HG03159 (cell line): Measurements from ENCODE around the gene CFAP74.

Experiments
- ATAC-seq: cut with Tn5 transposase; IDR thresholded peaks from one replicate; pipeline ENCODE4 v1.9.1; 2021; ENCODE audit warnings: mild to moderate bottlenecking, moderate library complexity; ENCODE audit not compliant: unreplicated experiment

The CFAP74 gene

DNA sequence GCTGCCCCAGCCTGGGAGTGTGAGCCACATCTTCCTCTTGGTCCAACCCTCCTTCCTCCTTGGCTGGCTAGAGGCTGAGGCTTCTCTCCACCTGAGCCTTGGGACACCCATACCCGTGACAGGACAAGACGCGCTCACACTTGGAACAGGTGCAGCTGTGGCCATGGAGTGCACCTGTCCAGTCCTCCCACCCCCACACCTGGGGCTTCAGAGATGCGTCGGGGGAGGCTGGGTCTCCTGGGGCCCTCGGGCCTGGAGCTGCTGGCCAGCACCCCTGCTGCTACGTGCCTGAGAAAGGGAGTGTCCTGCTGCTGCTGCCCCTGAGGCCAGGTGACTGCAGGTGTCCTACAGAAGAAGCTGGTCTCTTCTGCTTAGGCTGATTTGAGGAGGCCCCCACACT, 47.5 kb downstream of the CFAP74 start:
- ATAC-seq: no peak

DNA sequence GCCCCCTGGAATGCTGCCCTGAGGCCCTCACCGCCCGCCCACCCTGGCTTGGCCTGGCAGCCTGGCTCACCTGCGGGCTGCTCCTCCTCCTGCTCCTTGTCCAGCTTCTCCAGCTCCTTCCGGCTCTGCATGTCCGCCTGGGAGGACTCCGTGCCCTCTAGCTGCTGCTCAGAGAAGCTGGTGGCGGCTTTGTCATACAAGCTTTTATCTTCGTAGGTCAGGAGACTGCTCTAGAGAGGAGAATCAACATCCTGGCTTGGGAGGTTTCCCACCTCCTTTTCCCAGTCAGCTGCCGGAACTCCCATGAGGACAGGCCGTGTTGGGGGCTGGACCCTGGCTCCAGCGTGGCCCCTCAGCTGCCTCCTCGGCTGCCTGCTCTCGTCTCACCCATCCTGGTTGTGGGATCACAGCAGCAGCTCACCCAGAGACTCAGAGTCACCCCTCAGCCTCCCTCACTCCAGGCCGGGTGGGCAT, 47.9 kb downstream of the CFAP74 start:
- ATAC-seq: no peak

DNA sequence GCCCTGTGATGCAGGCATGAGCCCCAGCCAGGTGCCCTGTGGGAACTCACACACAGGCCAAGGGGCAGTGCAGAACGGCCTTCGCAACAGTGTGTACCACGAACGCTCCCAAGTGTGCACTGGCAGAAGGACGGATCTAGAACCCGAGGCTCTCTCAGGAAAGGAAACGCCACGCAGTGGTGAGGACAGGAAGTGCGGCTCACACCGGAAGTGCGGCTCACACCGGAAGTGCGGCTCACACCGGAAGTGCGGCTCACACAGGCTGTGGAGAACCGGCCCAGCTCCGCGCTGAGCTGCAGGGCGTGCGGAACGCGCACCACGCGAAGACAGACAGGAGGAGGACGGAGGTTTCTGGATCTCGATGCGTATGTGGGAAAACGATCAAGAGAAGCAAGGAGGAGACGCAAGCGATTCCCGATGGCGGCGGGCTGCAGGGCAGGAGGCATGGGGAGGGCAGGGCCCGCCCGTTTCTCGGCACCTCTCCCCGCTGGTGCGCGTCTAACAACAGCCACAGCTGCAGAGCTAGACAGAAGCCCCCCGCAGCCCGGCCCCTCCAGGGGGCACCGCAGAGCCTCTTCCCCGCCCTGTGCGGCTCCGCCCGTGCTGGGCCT, 48.6 kb downstream of the CFAP74 start:
- ATAC-seq: no peak

DNA sequence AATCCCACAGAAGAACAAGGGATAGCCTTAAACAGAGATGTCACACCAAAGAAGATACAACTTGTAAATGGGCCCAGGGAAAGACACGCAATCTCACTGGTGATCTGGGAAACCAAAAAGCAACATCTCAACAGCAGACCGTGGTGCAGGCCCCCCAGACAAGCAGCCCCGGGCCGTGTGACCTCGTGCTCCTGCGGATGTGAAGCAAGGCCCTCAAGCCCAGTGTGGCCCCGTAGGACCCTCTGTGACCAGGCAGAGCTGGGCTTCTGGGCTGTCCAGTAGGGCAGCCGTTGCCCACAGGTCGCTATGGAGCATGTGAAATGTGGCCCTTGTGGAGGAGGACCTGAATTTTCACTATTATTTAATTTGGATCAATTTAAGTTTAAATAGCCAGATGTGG, 49.6 kb downstream of the CFAP74 start:
- ATAC-seq: no peak

DNA sequence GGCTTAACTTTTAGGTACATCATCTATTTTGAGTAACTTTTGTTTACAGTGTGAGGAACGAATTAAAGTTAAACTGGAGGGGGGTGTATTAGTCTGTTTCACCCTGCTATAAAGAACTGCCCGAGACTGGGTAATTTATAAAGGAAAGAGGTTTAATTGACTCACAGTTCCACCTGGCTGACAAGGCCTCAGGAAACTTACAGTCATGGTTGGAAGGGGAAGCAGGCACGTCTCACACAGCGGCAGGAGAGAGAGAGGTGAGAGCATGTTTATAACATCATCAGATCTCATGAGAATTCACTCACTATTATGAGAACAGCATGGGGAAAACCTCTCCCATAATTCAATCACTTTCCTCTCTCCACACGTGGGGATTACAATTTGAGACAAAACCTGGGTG, 52.6 kb downstream of the CFAP74 start:
- no peak for ATAC-seq

DNA sequence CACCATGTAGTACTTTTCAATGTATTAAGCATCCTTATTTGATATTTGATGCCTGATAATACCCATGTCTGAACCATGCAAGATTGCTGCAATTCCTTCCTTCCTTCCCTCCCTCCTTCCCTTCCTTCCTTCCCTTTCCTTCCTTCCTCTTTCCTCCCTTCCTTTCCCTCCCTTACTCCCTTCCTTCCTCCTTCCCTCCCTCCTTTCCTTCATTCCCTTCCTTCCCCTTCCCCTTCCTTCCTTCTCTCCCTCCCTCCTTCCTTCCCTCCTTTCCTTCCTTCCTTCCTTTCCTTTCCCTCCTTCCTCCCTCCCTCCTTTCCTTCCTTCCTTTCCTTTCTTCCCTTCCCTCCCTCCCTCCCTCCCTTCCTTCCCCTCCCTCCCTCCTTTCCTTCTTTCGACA, 54.8 kb downstream of the CFAP74 start:
- ATAC-seq: no peak

DNA sequence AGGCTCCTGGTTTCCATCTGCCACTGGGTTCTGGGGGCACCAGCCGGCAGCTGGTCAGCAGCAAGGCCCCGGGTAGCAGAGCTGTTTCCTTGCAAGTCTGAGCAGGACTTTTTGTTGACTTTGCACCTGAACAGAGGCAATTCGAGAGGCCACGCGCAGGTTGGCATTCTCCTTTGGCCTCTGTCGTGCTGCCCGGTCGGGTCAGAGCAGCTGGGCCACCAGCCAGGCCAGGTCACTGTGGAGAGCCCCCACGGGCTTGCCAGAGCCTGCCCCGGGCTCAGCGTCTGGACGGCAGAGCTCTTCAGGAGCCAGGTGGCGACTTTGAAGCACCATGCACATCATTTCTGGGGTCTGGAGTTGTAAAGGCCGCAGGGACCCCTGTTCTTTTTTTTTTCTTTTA, 56.1 kb downstream of the CFAP74 start:
- no peak for ATAC-seq

DNA sequence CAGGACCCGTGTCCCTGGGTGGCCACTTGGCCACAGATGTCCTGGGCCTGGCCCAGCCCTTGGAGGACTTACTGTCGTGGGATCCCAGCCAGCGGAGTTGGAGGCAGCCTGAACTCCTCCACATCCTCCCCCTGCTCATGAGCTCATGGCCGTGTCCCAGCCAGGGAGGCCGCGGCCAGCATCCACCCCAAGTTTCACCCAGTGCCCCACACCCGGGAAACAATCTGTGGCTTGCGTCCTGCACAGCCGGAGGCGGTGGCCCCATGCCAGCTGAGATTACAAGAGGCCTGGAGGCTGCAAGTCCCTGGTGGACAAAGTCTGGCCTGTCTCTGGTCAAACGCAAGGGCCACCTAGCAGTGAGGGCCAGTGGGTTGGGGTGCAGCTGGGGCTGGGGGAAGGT, 57.0 kb downstream of the CFAP74 start:
- ATAC-seq: no peak

DNA sequence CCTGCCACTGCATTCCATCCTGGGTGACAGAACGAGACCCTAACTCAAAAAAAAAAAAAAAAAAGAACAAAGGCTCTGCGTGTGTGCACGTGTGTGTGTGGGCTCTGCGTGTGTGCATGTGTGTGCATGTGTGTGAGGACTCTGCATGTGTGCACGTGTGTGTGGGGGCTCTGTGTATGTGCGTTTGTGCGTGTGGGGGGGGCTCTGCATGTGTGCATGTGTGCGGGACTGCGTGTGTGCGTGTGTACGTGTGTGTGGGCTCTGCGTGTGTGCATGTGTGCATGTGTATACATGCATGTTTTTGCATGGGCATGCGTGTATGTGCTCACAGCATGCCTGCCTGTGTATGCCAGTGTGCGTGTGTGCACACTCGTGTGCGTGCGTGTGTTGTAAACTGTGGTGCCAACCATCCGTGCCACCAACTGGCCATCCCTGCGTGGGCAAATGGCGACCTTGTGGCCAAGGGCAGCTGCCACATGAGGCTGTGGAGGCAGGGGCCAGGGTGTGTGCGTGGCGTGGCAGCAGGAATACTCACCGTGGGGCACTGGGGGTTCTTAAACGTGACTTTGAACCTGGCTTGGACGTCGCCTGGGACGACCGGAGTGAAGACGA, 57.7 kb downstream of the CFAP74 start:
- ATAC-seq: no peak

DNA sequence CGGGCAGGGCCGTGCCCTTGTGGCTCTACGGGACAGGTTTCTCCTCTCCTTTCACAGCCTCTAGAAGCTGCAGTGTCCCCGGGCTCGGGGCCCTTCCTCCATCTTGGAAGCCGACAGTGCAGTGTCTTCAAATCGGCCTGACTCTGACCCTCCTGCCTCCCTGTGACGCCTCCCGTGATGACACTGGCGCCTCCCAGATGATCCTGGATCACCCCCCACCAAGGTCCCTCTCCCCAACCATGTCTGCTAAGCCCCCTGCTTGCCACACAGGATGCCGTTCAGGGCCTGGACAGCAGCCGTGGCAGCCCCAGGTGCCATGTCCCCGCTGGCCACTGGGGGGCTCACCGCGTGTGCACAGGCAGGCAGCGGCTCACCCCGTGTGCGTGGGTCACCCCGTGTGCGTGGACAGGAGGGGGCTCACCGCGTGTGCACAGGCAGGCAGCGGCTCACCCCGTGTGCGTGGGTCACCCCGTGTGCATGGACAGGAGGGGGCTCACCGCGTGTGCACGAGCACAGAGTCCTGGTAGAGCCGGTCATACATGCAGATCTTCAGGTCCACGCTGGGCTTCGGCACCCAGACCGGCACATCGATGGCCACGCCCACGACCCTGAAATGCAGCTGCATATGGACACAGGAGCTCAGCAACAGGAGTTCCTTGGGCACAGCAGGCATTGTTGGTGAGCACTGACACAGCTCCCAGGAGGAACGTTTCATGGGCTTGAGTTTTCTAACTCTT, 59.6 kb downstream of the CFAP74 start:
- no peak for ATAC-seq

DNA sequence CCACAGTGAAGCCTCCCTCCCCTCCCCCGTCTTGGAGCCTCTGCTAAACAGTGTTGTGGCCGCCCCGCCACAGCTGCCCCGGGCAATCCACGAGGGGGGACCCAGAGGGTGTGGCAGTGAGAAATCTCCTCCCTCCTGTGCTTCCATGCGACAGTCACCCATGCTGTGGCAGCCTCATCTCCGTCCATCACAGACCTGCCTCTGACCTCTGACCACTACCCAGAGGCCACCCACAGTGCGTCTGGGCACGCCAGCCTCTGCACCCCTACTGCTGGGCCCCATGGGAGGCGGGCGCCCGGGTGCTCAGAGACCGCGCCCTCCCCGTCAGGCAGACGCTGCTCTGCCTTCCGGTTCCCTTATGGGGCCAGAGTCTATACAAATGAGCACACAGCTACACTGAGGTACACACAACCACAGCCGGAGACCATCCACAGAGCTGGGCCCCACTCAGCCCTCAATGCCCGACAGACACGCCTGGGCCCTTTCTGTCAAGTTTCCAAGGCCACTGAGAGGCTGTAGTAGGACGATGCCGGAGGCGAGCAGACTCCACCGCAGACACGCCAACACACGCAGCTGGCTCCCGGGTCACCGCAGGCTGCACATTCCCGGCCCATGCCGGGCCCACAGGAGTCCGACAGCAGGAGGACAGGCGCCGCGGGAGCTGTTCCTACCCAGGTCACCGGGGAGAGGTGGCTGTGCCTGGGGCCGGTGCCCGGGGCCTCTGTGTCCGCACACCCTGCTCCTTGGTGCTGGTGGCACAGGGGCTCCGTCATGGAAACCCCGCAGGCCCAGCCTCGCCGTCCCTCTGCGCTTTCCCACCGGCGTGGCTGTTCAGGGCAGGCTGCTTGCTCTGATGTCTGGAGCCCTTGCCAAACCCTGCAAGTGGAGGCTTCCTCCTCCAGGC, 60.6 kb downstream of the CFAP74 start:
- no peak for ATAC-seq

DNA sequence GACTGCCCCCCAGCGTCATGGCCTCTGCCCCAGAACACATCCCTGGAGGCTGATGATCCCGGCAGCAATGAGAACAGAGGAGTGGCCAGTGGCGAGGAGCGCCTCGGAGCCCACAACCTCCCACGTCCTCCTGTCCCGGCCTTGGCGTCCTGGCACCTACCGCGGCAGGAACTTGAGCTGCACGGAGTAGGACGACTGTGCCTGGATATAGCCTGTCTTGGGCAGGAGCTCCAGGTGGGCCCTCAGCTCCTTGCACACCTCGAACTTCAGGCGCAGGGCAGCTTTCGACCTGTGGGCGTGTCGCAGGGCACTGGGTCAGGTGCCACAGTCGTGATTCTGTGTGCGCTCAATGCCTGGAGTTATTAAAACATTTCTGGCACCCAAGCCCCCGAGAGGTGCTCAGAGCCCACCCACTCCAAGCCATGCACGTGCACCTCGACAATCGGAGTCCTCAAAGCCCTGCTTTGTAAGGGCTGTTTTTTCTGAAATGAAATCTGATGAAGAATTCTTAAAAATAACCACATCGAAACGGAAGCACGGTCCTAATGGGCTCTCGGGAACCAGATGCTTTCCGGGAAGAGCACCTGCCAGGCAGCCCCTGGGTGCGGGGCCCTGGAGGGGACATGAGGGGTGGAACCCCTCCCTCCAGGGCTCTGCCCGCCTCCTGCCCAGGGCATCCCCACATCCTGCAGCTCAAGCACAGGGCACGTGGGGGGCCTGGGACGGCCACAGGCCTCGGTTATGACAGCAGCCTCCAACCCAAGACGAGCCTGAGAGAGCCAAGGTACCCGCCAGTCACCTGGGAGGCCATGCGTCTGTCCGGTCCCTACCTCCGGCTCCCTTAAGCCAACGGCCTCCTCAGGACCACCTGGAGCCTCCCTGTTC, 61.5 kb downstream of the CFAP74 start:
- no peak for ATAC-seq

DNA sequence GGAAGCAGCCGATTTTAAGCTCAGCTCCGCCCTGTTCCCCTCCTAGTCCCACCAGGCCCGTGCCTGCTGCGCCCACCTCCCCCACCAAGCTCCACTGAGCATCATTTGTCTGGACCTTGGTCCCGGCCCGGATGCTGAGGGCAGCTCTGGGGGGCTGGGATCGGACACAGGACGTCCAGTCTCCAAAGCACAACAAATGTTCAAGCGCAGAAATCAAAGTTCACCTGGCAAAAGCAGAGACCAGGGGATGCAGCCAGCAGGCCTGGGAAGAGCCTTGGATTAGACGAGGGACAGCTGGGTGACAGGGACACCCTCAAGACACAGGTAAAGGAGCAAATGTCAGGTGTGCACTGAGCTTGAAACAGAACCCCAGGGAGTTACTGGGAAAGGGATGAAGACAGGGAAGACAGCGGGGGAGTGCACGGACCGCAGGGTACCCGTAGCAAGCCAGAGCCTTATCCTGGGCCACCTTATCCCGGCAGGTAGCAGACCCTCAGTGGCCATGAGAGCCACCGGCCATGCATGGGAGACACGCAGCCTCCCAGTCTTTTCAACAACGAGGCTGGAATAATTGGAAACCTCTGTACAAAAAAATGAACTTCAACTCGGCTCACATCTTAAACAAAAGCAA, 62.3 kb downstream of the CFAP74 start:
- ATAC-seq: no peak

DNA sequence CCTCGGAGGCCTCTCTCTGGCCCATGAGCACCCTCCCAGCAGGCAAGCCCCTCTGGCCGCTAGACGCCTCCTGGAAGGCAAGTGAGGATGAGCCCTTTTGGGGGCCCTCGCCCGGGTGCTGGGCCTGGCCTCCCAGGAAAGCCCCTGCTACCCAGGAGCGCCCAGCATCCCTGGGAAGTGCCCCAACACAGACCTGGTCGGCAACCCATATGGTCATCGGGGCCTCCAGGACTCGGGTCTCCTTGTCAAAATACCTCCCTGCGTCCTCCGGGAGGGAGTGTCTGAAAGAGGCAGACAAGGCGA, 63.5 kb downstream of the CFAP74 start:
- ATAC-seq: no peak

DNA sequence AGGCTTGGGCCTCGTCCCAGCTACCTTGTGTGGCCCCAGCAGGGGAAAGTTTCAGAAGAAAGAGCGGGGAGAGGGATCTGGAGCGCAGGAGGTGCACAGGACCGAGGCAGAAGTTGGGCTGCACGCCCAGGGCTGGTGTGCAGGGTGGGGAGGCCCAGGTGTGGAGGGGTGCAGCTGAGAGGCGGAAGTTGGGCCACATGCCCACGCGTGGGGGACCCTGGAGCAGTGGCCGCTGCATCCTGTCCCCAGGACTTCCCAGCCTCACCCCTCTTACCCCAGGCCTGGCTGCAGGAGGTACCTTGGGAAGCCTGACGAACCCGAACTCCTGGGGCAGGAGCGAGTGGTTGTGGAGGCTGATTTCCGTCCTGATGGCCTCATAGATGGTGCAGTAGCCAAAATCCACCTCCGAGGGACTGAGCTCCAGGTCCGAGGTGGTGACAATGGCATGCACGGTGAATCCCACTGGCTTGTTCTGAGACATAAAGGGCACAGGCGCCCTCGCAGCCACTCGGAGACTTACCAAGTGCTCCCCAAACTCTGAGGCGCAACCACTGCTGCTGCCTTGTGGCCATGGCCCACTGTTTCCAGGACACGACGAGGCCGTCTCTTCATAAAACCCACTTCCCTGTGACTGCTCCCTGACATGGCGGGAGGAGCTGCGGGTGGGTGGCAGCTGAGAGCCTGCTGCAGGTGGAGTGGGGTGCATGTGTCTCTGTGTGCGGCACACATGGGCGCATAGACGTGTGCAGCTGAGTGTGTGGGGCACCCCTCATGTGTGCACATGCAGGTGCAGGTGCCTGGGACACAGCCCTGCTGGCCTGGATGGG, 64.1 kb downstream of the CFAP74 start:
- no peak for ATAC-seq

DNA sequence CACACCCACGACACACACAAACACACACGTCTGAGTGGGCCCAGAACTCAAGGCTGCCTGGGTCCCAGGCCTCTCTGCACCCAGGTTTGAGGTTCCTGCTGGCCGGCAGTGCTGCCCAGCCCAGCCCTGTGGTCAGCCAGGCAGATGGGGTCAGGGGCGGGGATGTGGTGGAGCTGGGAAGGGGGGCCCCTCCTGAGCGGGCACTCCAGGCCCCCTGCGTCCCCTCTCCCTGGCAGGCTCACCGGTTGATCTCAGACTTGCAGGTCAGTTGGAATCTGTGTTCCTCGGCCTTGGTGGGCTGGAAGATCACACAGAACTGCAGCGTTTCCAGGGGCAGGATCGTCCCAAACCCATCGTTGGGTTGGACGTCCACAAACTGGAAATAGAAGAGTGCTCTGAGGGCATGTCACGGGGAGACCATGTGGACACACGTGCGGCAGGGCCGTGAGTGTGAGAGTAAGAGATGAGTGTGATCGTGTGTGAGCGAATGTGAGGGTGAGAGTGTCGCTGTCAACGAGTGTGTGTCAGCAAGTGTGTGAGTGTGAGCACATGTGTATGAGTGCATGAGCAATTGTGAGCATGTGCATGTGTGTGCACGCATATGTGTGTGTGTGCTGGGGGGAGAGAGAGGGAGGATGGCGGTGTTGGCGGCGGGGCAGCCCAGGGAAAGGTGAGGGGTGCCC, 64.8 kb downstream of the CFAP74 start:
- no peak for ATAC-seq

DNA sequence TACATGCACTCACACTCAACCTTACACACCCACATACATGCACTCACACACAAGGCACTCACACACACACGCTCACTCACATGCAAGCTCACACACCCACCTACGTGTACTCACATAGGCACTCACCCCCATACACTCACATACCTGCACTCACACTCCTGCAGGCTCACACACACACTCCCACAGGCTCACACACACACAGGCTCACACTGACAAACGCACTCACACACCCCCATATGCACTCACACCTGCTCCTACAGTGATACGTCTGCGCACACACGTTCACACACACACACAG, 65.4 kb downstream of the CFAP74 start:
- ATAC-seq: no peak

DNA sequence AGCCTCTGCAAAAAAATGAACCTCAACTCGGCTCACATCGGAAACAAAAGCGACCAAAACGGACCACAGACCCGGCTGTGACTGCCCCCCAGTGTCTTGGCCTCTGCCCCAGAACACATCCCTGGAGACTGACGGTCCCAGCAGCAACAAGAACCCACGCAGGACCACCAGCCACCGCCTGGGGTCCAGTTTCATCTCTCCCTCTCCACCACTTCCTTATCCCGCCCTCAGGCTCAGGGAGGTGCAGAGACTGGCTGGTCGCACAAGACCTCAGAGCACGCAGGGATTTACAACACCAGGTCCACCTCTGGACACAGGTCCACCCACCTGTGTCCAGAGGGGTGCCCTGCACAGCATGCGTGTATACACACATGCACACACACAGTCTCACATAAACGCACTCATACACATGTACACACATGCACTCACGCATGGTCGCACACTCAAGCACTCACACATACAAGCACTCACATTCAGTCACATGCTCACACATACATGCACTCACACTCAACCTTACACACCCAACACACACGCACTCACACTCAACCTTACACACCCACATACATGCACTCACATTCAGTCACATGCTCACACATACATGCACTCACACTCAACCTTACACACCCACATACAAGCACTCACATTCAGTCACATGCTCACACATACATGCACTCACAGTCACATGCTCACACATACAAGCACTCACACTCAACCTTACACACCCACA, 65.9 kb downstream of the CFAP74 start:
- no peak for ATAC-seq
